H1 (cell line): ENCODE measurements around the gene CD226. TPM values are rescaled to one million over a fixed set of nuclear protein-coding genes. Genes with fewer than 3 reads are reported as not detected.

Experiments used
- PHF8 ChIP-seq: fragments of 200-600 bp; sonication (generic); conservative IDR thresholded peaks from 2 replicates; pipeline ENCODE4 v1.7.1; 2012; ENCODE audit warnings: low read depth, mild to moderate bottlenecking, inconsistent platforms, low read length, moderate library complexity
- polyA plus RNA-seq, 7 experiments: library from polyadenylated mRNA; depleted of rRNA in 3 of 7; stranded (reverse) in 5 of 7; unstranded in 2 of 7; fragments of >200 nt in 5 of 7; fragments of 200-250 nt in 2 of 7; gene quantifications; 1 replicate in 5 of 7; 2 replicates in 1 of 7; 4 replicates in 1 of 7; pipeline versions ENCODE4 v1.2.1 to v1.2.3, GENCODE V29; 2011 to 2013; ENCODE audit warnings: missing spikeins in 2 of 7, mixed read lengths in 2 of 7
- total RNA-seq: library from RNA; stranded (reverse); fragmentation: NEBNext Ultra II Directional; extraction: Animal tissue kit (Norgen Biotek cat#: 25700); gene quantifications from 2 replicates; pipeline ENCODE4 v1.2.1, GENCODE V29; 2021

The CD226 gene
- total and polyA plus RNA-seq, 2 of the 8 experiments (the other 6 are each of a cell fraction or from before 2014, with no cell fraction given), result not detected

DNA sequence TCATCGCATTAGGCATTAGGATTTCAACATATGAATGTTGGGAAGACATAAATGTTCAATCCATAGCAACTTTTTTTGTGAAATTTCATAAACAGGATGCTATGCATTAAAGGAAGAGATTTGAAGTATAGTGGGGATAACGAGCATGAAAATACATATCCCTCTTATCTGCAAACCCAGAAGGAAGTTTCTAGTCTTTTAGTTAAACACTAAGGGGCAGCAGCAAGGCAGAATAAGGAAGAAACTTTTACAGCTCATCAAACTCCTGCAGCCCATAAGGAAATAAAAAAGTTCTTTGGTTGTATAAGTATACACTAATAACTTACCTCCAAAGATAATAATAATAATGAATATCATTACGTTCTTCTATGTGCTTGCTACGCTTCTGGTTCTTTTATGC, 81.5 kb downstream of the CD226 start (continued):
- TF ChIP-seq PHF8, result no peak
- TF ChIP-seq, all 59 proteins: peak for 0
